GM20431 (cell line): ENCODE data around the gene CCNY.
"Not testable (repeated sequence)": the region's sequence is repeated elsewhere in the genome, so short reads cannot be mapped to it uniquely, and the experiment has no call there.

Experiments
- in situ Hi-C: fragments of 300-500 bp; cut with MseI, MboI; formaldehyde crosslinking; loops from one replicate; pipeline ENCODE4 v1.15.0; 2020; ENCODE audit warnings: low sequenced_read_pairs; ENCODE audit not compliant: unreplicated experiment

Gene CCNY

DNA sequence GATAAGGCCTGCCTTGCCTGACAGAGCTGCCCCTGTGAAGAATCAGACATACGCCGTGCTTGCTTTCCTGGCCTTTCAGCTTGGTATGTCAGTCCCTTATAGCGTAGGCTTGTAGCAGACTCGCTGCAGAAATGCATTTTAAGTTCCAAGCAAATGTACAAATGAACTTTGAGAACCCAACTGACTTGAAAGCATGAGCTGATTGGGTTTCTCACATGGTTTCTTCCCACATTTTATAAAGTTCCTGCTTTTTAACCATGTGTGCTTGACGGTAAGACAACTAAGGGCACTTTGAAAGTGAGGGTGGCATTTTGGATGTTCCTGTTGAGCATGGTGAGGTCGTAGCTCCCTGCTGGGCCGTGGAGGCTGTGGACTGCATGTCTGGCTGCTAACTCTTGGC lies 62.6 kb downstream of the CCNY start:
- in situ Hi-C loops, result no loop called here

DNA sequence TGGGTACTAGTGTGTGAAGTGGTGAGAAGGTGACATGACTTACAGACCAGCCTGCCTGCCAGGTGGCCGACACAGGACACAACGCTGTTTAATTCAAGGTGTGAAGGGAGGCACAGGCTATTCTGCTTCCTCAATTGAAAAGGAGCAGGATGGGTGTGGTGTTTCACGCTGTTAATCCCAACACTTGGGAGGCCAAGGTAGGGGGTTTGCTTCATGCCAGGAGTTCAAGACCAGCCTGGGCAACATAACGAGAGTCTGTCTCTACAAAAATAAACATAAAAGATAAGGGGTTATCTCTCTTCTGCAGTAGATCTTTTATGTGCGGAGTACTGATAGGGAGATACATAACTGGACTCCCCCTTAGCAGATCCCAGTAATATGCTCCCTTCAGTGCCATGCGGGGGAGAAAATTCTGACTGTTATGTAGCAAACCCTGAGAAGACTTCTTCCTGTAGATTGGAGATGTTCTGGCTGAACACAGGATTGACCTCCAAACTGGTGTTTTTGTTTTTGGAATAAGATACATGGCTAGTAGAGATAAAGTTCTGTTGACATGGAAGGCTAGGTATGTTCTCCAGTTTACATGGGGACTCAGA lies 63.2 kb downstream of the CCNY start:
- in situ Hi-C loops, result no loop called here

DNA sequence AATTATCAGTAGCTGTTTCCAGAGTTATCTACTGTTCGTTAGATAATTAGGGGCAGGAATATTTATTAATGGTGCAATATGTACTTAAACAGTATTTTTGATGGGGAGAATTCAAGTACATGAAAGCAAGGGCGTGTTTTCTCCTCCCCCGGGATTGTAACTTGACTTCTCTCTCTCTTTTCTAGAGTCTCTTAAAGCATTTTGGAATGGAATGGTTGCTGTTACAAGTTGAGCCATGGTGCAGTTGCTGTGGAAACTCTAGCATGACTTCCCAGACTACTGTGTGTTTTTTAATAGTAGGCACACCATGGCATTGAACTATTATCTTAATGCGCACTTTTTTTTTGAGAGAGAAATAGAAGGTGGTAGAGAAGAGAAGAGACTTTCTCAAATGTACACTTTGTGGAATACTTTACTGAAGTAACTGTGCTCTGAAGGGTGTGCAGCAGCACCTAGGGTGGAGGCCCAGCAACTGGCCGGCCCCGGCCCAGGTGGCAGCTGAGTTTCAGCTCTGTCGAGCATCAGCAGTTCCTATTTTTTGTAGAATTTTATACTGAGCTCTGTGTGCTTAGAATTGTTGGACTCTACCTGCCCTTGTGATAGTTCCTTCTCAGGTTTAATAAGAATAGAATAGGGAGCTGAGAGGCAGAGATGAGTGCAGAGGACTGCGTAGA lies 64.4 kb downstream of the CCNY start:
- in situ Hi-C loops, result no loop called here

DNA sequence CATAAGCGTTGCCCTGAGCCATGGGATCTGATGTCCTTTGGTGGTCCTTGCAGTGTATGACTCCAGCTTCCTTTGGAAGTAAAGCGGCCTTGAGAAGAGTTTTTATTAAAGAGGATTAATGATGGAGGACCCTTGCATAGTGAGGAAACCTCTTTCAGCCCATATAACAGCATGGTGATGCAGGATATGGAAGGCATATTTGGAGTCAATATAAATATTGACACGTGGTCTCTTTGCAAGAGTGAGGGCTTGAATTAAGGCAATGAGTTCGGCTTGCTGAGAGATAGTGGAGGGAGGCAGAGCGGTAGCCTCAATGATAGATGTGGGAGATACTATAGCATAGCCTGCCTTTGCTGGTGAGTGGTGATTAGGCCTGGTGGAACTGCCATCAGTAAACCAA lies 67.2 kb downstream of the CCNY start:
- in situ Hi-C loops, result not testable (repeated sequence)

DNA sequence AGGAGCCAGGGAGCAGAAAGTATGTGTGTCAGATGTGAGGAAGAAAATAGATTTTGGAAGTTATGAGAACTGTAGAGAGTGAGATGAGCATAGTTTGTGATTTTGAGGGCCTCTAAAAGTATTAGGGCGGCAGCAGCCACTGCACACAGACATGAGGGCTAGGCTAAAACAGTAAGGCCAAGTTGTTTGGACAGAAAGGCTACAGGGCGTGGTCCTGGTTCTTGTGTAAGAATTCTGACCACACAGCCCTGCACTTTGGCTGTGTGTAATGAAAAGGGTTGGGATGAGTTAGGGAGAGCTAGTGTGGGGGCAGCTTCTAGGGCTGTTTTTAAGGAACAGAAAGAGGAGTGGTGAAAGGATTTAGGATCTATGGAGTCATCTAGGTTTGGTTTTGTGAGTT lies 67.8 kb downstream of the CCNY start:
- in situ Hi-C loops, result not testable (repeated sequence)

- in situ Hi-C loops, result not testable (repeated sequence)
These were observed 69.8 kb downstream of the CCNY start for GRCh38 chr10:35406003-35406630.

GRCh38 chr10:35407696-35408095 lies 71.4 kb downstream of the CCNY start:
- in situ Hi-C loops, result not testable (repeated sequence)

DNA sequence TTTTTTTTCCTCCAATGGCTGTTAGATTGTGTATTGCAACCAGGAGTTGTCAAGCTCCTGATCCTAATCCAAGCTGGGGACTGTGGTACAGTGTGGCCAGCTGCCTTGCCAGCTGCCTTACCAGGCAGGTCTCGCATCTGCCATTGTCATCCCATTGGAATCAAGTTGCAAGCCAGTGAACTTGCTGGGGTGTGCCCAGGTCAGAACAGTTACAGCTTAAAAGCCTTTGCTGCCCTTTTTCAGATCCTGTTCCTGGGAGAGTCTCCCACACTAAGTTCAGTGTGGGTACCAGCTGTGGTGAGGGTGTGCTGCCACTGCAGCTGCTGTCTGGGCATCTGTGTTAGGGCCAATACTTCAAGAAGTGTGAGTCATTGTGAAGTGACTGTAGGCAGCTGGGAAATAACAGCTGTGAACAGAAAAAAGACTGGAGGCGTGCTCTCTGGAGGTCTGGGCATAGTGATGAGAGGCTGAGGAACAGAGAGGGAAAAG lies 72.8 kb downstream of the CCNY start:
- in situ Hi-C loops, result no loop called here

DNA sequence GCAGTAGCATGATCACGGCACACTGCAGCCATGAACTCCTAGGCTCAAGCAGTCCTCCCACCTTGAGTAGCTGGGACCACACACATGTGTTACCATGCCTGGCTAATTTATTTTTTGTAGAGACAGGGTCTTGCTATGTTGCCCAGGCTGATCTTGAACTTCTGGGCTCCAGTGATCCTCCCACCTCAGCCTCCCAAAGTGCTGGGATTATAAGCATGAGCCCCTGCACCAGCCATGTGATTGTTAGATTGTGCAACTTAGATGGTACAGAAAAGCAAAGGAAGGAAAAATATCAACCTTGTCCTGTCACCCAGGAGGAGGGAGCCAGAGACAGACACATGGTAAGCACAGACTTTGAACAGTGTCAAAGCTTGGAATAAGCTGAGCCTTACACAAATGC lies 73.5 kb downstream of the CCNY start:
- in situ Hi-C loops, result no loop called here

GRCh38 chr10:35412003-35412723 lies 75.9 kb downstream of the CCNY start:
- in situ Hi-C loops, result no loop called here

- in situ Hi-C loops, result no loop called here
These were observed 76.7 kb downstream of the CCNY start for GRCh38 chr10:35412900-35413491.

GRCh38 chr10:35413985-35414861 lies 77.9 kb downstream of the CCNY start:
- in situ Hi-C loops, result no loop called here

GRCh38 chr10:35415505-35415904 lies 79.2 kb downstream of the CCNY start:
- in situ Hi-C loops, result no loop called here

- in situ Hi-C loops, result no loop called here
These were observed 80.5 kb downstream of the CCNY start for GRCh38 chr10:35416619-35417312.

GRCh38 chr10:35417313-35417625 lies 81.0 kb downstream of the CCNY start:
- in situ Hi-C loops, result no loop called here

- in situ Hi-C loops, result no loop called here
These were observed 81.5 kb downstream of the CCNY start for GRCh38 chr10:35417795-35418194.

DNA sequence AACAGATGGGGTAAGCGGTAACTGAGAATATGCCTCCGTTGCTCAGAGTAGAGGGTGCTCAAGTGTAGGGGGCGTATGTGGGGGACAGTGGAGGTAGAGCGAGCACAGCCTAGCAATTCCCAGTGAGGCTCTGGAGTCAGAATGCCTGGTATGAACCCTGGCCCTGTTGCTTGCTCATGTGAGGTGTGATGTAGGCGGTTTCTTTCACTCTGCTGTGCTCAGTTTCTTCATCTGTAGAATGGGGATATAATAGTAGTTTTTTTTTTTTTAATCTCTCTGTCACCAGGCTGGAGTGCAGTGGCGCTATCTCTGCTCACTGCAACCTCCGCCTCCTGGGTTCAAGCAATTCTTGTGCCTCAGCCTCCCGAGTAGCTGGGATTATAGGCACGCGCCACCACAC lies 82.3 kb downstream of the CCNY start:
- in situ Hi-C loops, result not testable (repeated sequence)

GRCh38 chr10:35420044-35420443 lies 83.7 kb downstream of the CCNY start:
- in situ Hi-C loops, result no loop called here
